Measurements from ENCODE around the gene ARL4C. TPM values are rescaled to one million over a fixed set of nuclear protein-coding genes. Genes with fewer than 3 reads are reported as not detected.
A peak's percentile ranks its signal among the peaks of the same experiment; 100 is the strongest.

Gene ARL4C
- polyA plus RNA-seq, 1 of the 3 experiments (the other 2 are of a cell fraction): 24.0 TPM

DNA sequence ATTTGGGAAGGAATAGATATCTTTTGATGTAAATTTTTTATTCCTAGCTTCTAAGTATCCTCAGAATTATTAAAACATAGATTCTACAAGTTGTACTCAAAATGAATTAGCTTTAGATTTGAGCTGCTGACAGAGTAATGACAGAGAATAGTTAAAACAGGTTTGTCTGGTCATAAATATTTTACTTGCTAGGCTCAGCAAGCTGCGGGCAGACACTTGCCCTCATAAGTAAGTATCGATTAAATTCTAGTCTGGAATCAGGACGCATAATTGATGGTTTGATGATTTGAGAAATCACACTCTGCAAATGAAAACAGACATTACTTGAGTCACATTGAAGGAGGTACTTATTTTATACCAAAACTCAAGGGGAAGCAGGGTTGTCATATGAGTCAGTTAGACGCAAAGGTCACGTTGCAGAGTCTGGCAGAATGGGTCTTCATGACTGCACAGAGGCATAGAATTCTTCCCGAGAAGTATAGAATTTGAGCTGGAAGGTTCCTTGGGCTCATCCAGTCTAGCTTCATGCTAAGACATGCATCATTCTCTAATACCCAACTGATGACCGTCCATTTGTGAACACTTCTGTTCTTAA is 27.5 kb downstream of the ARL4C start (continued):
- TF ChIP-seq USF2 (IDR thresholded peaks at IDR 0.05; ENCODE audit: borderline replicate concordance, low read depth, low read length) (no peak), FOSL2 (IDR thresholded peaks at IDR 0.05; ENCODE audit: borderline replicate concordance, low read depth) (no peak), GABPA (IDR thresholded peaks at IDR 0.05; ENCODE audit: low read depth) (no peak), CHD2 (IDR thresholded peaks at IDR 0.05; ENCODE audit: low read length, partially characterized antibody) (no peak), TEAD4 (IDR thresholded peaks at IDR 0.05; ENCODE audit: borderline replicate concordance, insufficient read depth) (no peak), MAX (IDR thresholded peaks at IDR 0.05; ENCODE audit: low read depth) (no peak), SMC3 (IDR thresholded peaks at IDR 0.05; ENCODE audit: low read depth, low read length) (no peak)

DNA sequence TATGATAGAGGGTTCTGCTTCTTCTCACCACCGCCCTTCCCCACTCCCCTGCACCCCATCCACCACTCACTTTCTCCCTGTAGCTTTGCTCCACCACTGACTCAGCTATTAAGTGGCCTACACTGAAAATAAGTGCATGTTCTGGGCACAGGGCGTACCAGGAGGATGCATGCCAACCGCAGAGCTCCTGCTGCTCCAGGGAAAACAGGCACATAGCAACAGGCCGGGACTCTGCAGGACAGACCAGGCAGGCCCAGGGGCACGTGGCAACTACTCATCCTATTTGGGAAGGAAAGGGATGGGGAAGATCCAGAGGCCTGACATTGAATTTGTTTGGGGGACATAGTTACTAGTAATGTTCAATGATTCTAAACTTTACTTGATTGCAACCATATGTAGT is 28.4 kb downstream of the ARL4C start:
- H3K4me1 ChIP-seq (ENCODE audit: control insufficient read depth in 1 of 2, insufficient read depth in 2 of 2, low read depth in 1 of 2, low read length in 1 of 2): peaks cover 0 to 39% of the 10 kb centered on the region in 2 experiments; a peak in 2 of 4 replicates
- ChIA-PET CTCF (interaction anchor here (0.7 to 1.4 kb wide), 3 partner anchors 22 to 68 kb away, joined by 3 to 4 read pairs (median 3); no protein-coding TSS in a partner anchor), POLR2A (interaction anchor here (0.7 to 1.0 kb wide), 2 partner anchors 15 to 27 kb away, joined by 3 read pairs; no protein-coding TSS in a partner anchor)
- no peak overlapping the region for H2AFZ ChIP-seq (ENCODE audit: low read depth)
- H3K4me2 ChIP-seq: no peak overlapping the region
- H3F3A ChIP-seq (replicated peaks; ENCODE audit: insufficient read depth): no peaks in the 10 kb centered on the region
- peak; percentile 66 for DNase-seq
- H3K27me3 ChIP-seq (ENCODE audit: insufficient read depth): no peaks in the 10 kb centered on the region
- no peaks in the 10 kb centered on the region for H3K9me2 ChIP-seq
- no peak overlapping the region for H3K9ac ChIP-seq
- H3K36me3 ChIP-seq (replicated peaks in 1 of 2; ENCODE audit: control insufficient read depth in 1 of 2, insufficient read depth in 2 of 2, low read length in 1 of 2): no peaks in the 10 kb centered on the region
- no peaks in the 10 kb centered on the region for H3K79me2 ChIP-seq (ENCODE audit: insufficient read depth)
- H4K20me1 ChIP-seq (ENCODE audit: insufficient read depth): no peaks in the 10 kb centered on the region
- no peaks in the 10 kb centered on the region for H3K9me3 ChIP-seq
- no peak for TF ChIP-seq RCOR1 (IDR thresholded peaks at IDR 0.05; ENCODE audit: low read length)
- peak; percentile 53; the same call in 1 of the 2 replicates for TF ChIP-seq MXI1 (IDR thresholded peaks at IDR 0.05; ENCODE audit: low read depth, low read length)
- peak; percentile 50; the same call in 1 of the 2 replicates for TF ChIP-seq RFX5 (IDR thresholded peaks at IDR 0.05; ENCODE audit: low read length)
- WGBS (ENCODE audit: low lambda C conversion rate): 45% methylated on average over 5 of the region's 5 CpGs
- no peak overlapping the region for H3K27ac ChIP-seq (ENCODE audit: low read depth in 2 of 2, low read length in 1 of 2)
- H3K4me3 ChIP-seq (ENCODE audit: low read depth in 2 of 2, low read length in 1 of 2): no peak overlapping the region

DNA sequence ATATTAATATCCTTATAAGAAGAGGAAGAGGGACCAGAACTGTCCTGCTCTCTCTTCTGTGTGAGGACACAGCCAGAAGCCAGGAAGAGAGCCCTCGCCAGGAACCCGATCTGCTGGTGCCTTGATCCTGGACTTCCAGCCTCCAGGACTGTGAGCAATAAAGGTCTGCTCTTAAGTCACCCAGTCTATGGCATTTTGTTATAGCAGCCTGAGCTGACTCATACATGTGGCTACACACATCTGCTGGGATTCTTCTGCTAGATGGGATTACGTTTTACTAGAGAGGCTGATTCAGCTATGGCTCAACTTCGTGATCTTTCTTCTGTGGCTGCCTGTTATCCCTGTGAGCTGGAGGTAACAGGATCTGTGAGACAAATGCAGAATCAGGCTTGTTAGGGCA is 29.6 kb downstream of the ARL4C start:
- Histone ChIP-seq H3K27ac (ENCODE audit: low read depth in 2 of 2, low read length in 1 of 2) (no peak overlapping the region), H3K4me2 (no peak overlapping the region), H3F3A (replicated peaks; ENCODE audit: insufficient read depth) (no peaks in the 10 kb centered on the region), H3K79me2 (ENCODE audit: insufficient read depth) (no peaks in the 10 kb centered on the region), H3K9ac (no peak overlapping the region), H3K4me3 (ENCODE audit: low read depth in 2 of 2, low read length in 1 of 2) (no peak overlapping the region), H2AFZ (ENCODE audit: low read depth) (no peak overlapping the region), H4K20me1 (ENCODE audit: insufficient read depth) (no peaks in the 10 kb centered on the region), H3K9me3 (no peaks in the 10 kb centered on the region), H3K36me3 (replicated peaks in 1 of 2; ENCODE audit: control insufficient read depth in 1 of 2, insufficient read depth in 2 of 2, low read length in 1 of 2) (no peaks in the 10 kb centered on the region), H3K27me3 (ENCODE audit: insufficient read depth) (no peaks in the 10 kb centered on the region), H3K9me2 (no peaks in the 10 kb centered on the region), H3K4me1 (ENCODE audit: control insufficient read depth in 1 of 2, insufficient read depth in 2 of 2, low read depth in 1 of 2, low read length in 1 of 2) (peaks cover 0 to 40% of the 10 kb centered on the region in 2 experiments; a peak in 2 of 4 replicates)
- DNase-seq: no peak
- ChIA-PET POLR2A (no interaction called here), CTCF (interaction anchor here (1.3 kb wide), 1 partner anchor 28 kb away, joined by 4 read pairs; no protein-coding TSS in a partner anchor)
- 63% methylated on average over 4 of the region's 4 CpGs for WGBS (ENCODE audit: low lambda C conversion rate)
- TF ChIP-seq FOSL2 (IDR thresholded peaks at IDR 0.05; ENCODE audit: borderline replicate concordance, low read depth) (no peak), YY1 (IDR thresholded peaks at IDR 0.05; ENCODE audit: low read depth) (no peak), FOXM1 (IDR thresholded peaks at IDR 0.05; ENCODE audit: low read depth) (no peak), MEF2A (IDR thresholded peaks at IDR 0.05; ENCODE audit: borderline replicate concordance, low read depth) (no peak), POLR2AphosphoS5 (IDR thresholded peaks at IDR 0.05; ENCODE audit: low read depth, low read length) (no peak), GATA2 (CRISPR knock-in tag; IDR thresholded peaks at IDR 0.05) (no peak), ELF1 (IDR thresholded peaks at IDR 0.05) (no peak)
- TF ChIP-seq, protein P1, sequence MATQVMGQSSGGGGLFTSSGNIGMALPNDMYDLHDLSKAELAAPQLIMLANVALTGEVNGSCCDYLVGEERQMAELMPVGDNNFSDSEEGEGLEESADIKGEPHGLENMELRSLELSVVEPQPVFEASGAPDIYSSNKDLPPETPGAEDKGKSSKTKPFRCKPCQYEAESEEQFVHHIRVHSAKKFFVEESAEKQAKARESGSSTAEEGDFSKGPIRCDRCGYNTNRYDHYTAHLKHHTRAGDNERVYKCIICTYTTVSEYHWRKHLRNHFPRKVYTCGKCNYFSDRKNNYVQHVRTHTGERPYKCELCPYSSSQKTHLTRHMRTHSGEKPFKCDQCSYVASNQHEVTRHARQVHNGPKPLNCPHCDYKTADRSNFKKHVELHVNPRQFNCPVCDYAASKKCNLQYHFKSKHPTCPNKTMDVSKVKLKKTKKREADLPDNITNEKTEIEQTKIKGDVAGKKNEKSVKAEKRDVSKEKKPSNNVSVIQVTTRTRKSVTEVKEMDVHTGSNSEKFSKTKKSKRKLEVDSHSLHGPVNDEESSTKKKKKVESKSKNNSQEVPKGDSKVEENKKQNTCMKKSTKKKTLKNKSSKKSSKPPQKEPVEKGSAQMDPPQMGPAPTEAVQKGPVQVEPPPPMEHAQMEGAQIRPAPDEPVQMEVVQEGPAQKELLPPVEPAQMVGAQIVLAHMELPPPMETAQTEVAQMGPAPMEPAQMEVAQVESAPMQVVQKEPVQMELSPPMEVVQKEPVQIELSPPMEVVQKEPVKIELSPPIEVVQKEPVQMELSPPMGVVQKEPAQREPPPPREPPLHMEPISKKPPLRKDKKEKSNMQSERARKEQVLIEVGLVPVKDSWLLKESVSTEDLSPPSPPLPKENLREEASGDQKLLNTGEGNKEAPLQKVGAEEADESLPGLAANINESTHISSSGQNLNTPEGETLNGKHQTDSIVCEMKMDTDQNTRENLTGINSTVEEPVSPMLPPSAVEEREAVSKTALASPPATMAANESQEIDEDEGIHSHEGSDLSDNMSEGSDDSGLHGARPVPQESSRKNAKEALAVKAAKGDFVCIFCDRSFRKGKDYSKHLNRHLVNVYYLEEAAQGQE (IDR thresholded peaks at IDR 0.05; ENCODE audit: low read depth, low read length): no peak
- TF ChIP-seq, protein P2, sequence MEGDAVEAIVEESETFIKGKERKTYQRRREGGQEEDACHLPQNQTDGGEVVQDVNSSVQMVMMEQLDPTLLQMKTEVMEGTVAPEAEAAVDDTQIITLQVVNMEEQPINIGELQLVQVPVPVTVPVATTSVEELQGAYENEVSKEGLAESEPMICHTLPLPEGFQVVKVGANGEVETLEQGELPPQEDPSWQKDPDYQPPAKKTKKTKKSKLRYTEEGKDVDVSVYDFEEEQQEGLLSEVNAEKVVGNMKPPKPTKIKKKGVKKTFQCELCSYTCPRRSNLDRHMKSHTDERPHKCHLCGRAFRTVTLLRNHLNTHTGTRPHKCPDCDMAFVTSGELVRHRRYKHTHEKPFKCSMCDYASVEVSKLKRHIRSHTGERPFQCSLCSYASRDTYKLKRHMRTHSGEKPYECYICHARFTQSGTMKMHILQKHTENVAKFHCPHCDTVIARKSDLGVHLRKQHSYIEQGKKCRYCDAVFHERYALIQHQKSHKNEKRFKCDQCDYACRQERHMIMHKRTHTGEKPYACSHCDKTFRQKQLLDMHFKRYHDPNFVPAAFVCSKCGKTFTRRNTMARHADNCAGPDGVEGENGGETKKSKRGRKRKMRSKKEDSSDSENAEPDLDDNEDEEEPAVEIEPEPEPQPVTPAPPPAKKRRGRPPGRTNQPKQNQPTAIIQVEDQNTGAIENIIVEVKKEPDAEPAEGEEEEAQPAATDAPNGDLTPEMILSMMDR (IDR thresholded peaks at IDR 0.05): no peak

Data from SK-N-SH (cell line).